K562 (cell line): ENCODE measurements around the gene ABCA3.

Experiments
- CTCF ChIP-seq, 3 experiments: IDR thresholded peaks in 2 of 3; conservative IDR thresholded peaks in 1 of 3; 2 replicates each; pipeline ENCODE4 v1.5.1; 2011 to 2012; ENCODE audit warnings: low read length in 3 of 3, mild to moderate bottlenecking in 3 of 3, control low read depth in 2 of 3, improper control_type of control experiment in 1 of 3, inconsistent platforms in 1 of 3, low read depth in 1 of 3, mixed read lengths in 1 of 3, moderate library complexity in 1 of 3; ENCODE audit not compliant: insufficient read depth in 2 of 3
- MNT ChIP-seq, 2 experiments: fragments of 450-650 bp; conservative IDR thresholded peaks; 2 replicates each; pipeline ENCODE4 v1.6.1; 2017; ENCODE audit warnings: mild to moderate bottlenecking in 2 of 2, moderate library complexity in 2 of 2
- PCBP1 ChIP-seq: fragments of 200-400 bp; formaldehyde crosslinking; IDR thresholded peaks from 2 replicates; pipeline ENCODE4 v1.6.1; 2018; ENCODE audit warnings: mild to moderate bottlenecking, low read depth, low read length; ENCODE audit not compliant: poor library complexity, severe bottlenecking
- STAG1 ChIP-seq: sonication (generic); formaldehyde crosslinking; IDR thresholded peaks from 2 replicates; pipeline ENCODE4 v1.5.0; 2020; ENCODE audit warnings: missing genetic modification reagents, borderline replicate concordance
- TGIF2 ChIP-seq: sonication (generic); formaldehyde crosslinking; IDR thresholded peaks from 2 replicates; pipeline ENCODE4 v1.8.1; 2022; ENCODE audit warnings: mild to moderate bottlenecking, missing genetic modification reagents, moderate library complexity
- ZNF121 ChIP-seq: sonication (generic); formaldehyde crosslinking; conservative IDR thresholded peaks from 2 replicates; pipeline ENCODE4 v1.8.0; 2022; ENCODE audit warnings: missing genetic modification reagents
- TF ChIP-seq, protein P1 (sequence below): fragments of 450-650 bp; IDR thresholded peaks from 2 replicates; pipeline ENCODE4 v1.6.1; 2017; ENCODE audit warnings: mild to moderate bottlenecking, moderate library complexity

DNA sequence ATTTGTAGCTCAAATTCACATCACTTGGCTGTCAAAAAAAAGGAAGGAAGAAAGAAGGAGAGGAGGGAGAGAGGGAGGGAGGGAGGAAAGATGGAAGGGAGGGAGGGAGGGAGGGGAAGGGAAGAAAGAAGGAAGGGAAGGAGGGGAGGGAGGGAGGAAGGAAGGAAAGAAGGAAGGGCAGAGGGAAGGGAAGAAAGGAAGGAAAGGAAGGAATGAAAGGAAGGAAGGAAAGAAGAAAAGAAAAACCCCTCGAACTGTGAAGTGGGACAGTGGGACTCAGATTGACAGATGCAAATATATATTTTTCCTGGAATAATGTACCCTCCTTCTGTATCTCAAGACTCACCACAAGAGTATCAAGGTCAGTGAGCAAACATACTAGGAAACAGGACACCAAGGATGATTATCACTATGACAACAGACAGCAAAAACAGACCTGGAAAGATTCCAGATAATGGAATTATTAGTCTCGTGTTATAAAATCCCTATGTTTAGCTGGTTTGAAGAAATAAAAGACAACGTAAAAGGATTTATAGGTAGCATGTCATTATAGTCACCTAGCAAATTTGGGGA is 24.2 kb upstream of the ABCA3 start:
- no peak for TF ChIP-seq STAG1
- TF ChIP-seq CTCF (IDR thresholded peaks at IDR 0.05 in 2 of 3, conservative IDR thresholded peaks at IDR 0.05 in 1 of 3; ENCODE audit: insufficient read depth in 2 of 3, low read depth in 1 of 3, low read length in 3 of 3) = no peak
- no peak for TF ChIP-seq MNT (conservative IDR thresholded peaks at IDR 0.05)
- TF ChIP-seq TGIF2 = no peak
- TF ChIP-seq ZNF121 = no peak
- TF ChIP-seq, protein P1, sequence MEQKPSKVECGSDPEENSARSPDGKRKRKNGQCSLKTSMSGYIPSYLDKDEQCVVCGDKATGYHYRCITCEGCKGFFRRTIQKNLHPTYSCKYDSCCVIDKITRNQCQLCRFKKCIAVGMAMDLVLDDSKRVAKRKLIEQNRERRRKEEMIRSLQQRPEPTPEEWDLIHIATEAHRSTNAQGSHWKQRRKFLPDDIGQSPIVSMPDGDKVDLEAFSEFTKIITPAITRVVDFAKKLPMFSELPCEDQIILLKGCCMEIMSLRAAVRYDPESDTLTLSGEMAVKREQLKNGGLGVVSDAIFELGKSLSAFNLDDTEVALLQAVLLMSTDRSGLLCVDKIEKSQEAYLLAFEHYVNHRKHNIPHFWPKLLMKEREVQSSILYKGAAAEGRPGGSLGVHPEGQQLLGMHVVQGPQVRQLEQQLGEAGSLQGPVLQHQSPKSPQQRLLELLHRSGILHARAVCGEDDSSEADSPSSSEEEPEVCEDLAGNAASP = no peak
- TF ChIP-seq PCBP1 = no peak
